CD4-positive, alpha-beta T cell (primary cell): Measurements from ENCODE around the gene TTC12. TPM values are rescaled to one million over a fixed set of nuclear protein-coding genes. Genes with fewer than 3 reads are reported as not detected.

Experiments
- ATAC-seq: fragments of 200-7000 bp; cut with Tn5 transposase; one replicate; pipeline ENCODE4 v1.10.0; 2022; ENCODE audit warnings: mild to moderate bottlenecking; ENCODE audit not compliant: poor library complexity
- CTCF ChIA-PET: fragments of 350-600 bp; sonication (Branson Sonifier 250); formaldehyde crosslinking; loops from one replicate; lab custom pipeline; 2021; ENCODE audit warnings: antibody characterized with exemption, inconsistent platforms; lab: Charles Lee
- POLR2A ChIA-PET: fragments of 350-600 bp; sonication (Branson Sonifier 250); formaldehyde crosslinking; loops from one replicate; lab custom pipeline; 2021; ENCODE audit warnings: antibody characterized with exemption, inconsistent platforms; lab: Charles Lee
- DNase-seq, 14 experiments: peaks; one replicate each; pipeline ENCODE4 v3.0.0-alpha.2; 2013 to 2020; ENCODE audit warnings: mixed read lengths in 2 of 14
- H3K27ac ChIP-seq, 2 donors: one replicate each; pipeline versions ENCODE4 v1.5.1 to v1.7.0; 2013; ENCODE audit warnings: low read length in 2 of 2, low read depth in 1 of 2, mild to moderate bottlenecking in 1 of 2
- H3K27me3 ChIP-seq, 2 experiments: 1 replicate in 1 of 2; 2 replicates in 1 of 2; pipeline versions ENCODE4 v1.6.1 to v1.7.0; 2013; ENCODE audit warnings: low read length in 2 of 2, control low read depth in 1 of 2, mild to moderate bottlenecking in 1 of 2, moderate library complexity in 1 of 2; ENCODE audit not compliant: insufficient read depth in 2 of 2, control insufficient read depth in 1 of 2
- H3K36me3 ChIP-seq: one replicate; pipeline ENCODE4 v1.6.1; 2013; ENCODE audit warnings: low read length, control low read depth; ENCODE audit not compliant: insufficient read depth
- H3K4me1 ChIP-seq: one replicate; pipeline ENCODE4 v1.6.1; 2013; ENCODE audit warnings: low read length, control low read depth; ENCODE audit not compliant: insufficient read depth
- H3K4me3 ChIP-seq: one replicate; pipeline ENCODE4 v1.5.1; 2013; ENCODE audit warnings: mild to moderate bottlenecking, low read length, moderate library complexity
- H3K9me3 ChIP-seq, 2 experiments: 1 replicate in 1 of 2; 2 replicates in 1 of 2; pipeline versions ENCODE4 v1.6.1 to v1.7.0; 2013; ENCODE audit warnings: low read length in 2 of 2, mild to moderate bottlenecking in 2 of 2, control low read depth in 1 of 2, moderate library complexity in 1 of 2; ENCODE audit not compliant: control insufficient read depth in 1 of 2, insufficient read depth in 1 of 2
- H3K27ac Mint-ChIP-seq: one replicate; pipeline ENCODE4 v1.8.0; 2020; ENCODE audit warnings: mixed read lengths
- H3K27me3 Mint-ChIP-seq: one replicate; pipeline ENCODE4 v1.8.0; 2021; ENCODE audit warnings: mixed read lengths
- H3K36me3 Mint-ChIP-seq: one replicate; pipeline ENCODE4 v1.8.0; 2021; ENCODE audit warnings: low read depth, mixed read lengths
- H3K4me1 Mint-ChIP-seq: one replicate; pipeline ENCODE4 v1.8.0; 2021; ENCODE audit warnings: low read depth, mixed read lengths
- H3K4me3 Mint-ChIP-seq: one replicate; pipeline ENCODE4 v1.8.0; 2020; ENCODE audit warnings: mild to moderate bottlenecking, mixed read lengths
- H3K9me3 Mint-ChIP-seq: one replicate; pipeline ENCODE4 v1.8.0; 2020; ENCODE audit warnings: mixed read lengths
- CTCF ChIP-seq: fragments of 200-600 bp; IDR thresholded peaks from one replicate; pipeline ENCODE4 v1.8.0; 2022; ENCODE audit warnings: antibody characterized with exemption, mild to moderate bottlenecking
- intact Hi-C, 2 experiments: fragments of 100-400 bp; cut with DNase I in 1 of 2; cut with micrococcal nuclease in 1 of 2; formaldehyde crosslinking; loops; one replicate each; pipeline versions ENCODE4 v1.15.1 to v1.9.0; 2023 to 2025; cut with DNase I, micrococcal nuclease
- total RNA-seq, 174 experiments: library from RNA in 2 of 174; stranded (reverse) in 2 of 174; gene quantifications; one replicate each; pipeline ENCODE4 v1.2.3 and lab custom pipeline; 2021 to 2026

The TTC12 gene
- total RNA-seq, 2 experiments from 2014 or later, result 26.5 to 34.5 TPM

GRCh38 chr11:113400631-113401230 is 86.3 kb downstream of the TTC12 start:
- Mint-ChIP-seq H3K4me1 (no peaks in the 10 kb centered on the region), H3K9me3 (no peaks in the 10 kb centered on the region), H3K27ac (no peak overlapping the region), H3K36me3 (no peaks in the 10 kb centered on the region), H3K27me3 (no peaks in the 10 kb centered on the region), H3K4me3 (no peak overlapping the region)
- no peaks in the 10 kb centered on the region for H3K36me3 ChIP-seq
- TF ChIP-seq CTCF, result no peak
- CTCF ChIA-PET, result no interaction called here
- ATAC-seq, result no peak
- intact Hi-C loops, result no loop called here
- no peaks in the 10 kb centered on the region for H3K27me3 ChIP-seq
- no peak overlapping the region for H3K27ac ChIP-seq
- no peaks in the 10 kb centered on the region for H3K9me3 ChIP-seq
- H3K4me1 ChIP-seq, result no peaks in the 10 kb centered on the region
- DNase-seq, result no peak
- POLR2A ChIA-PET, result no interaction called here
- no peak overlapping the region for H3K4me3 ChIP-seq

- Histone ChIP-seq H3K36me3 (no peaks in the 10 kb centered on the region), H3K4me1 (no peaks in the 10 kb centered on the region), H3K4me3 (no peak overlapping the region), H3K27ac (no peak overlapping the region), H3K9me3 (no peaks in the 10 kb centered on the region), H3K27me3 (no peaks in the 10 kb centered on the region)
- H3K4me3 Mint-ChIP-seq, result no peak overlapping the region
- H3K9me3 Mint-ChIP-seq, result no peaks in the 10 kb centered on the region
- H3K36me3 Mint-ChIP-seq, result no peaks in the 10 kb centered on the region
- intact Hi-C loops, result no loop called here
- no peak for TF ChIP-seq CTCF
- no peaks in the 10 kb centered on the region for H3K27me3 Mint-ChIP-seq
- DNase-seq (no peak), ATAC-seq (no peak)
- POLR2A ChIA-PET, result no interaction called here
- CTCF ChIA-PET, result no interaction called here
- no peak overlapping the region for H3K27ac Mint-ChIP-seq
- no peaks in the 10 kb centered on the region for H3K4me1 Mint-ChIP-seq
Observed at GRCh38 chr11:113401718-113402117, 87.3 kb downstream of the TTC12 start.

- no peaks in the 10 kb centered on the region for H3K9me3 ChIP-seq
- Mint-ChIP-seq H3K4me1 (no peaks in the 10 kb centered on the region), H3K9me3 (no peaks in the 10 kb centered on the region), H3K27ac (no peak overlapping the region), H3K36me3 (no peaks in the 10 kb centered on the region), H3K27me3 (no peaks in the 10 kb centered on the region), H3K4me3 (no peak overlapping the region)
- TF ChIP-seq CTCF, result no peak
- no peak for ATAC-seq
- CTCF ChIA-PET, result no interaction called here
- DNase-seq, result no peak
- POLR2A ChIA-PET, result no interaction called here
- no peak overlapping the region for H3K27ac ChIP-seq
- intact Hi-C loops, result no loop called here
- peaks cover 0 to 3% of the 10 kb centered on the region in 2 experiments for H3K27me3 ChIP-seq
- no peaks in the 10 kb centered on the region for H3K4me1 ChIP-seq
- no peak overlapping the region for H3K4me3 ChIP-seq
- H3K36me3 ChIP-seq, result no peaks in the 10 kb centered on the region
Observed at GRCh38 chr11:113404859-113405430, 90.6 kb downstream of the TTC12 start.
